Astrocyte of the spinal cord (primary cell): ENCODE measurements around the gene PPP1R8.
"Not testable (repeated sequence)": the region's sequence is repeated elsewhere in the genome, so short reads cannot be mapped to it uniquely, and the experiment has no call there.

ENCODE experiments used
- DNase-seq: peaks from one replicate; pipeline ENCODE4 v3.0.0; 2011; ENCODE audit warnings: low read depth, low spot score
- H3K4me3 ChIP-seq: 2 replicates; pipeline ENCODE4 v1.5.1; 2011; ENCODE audit warnings: low read depth, mild to moderate bottlenecking, low read length, moderate library complexity
- CTCF ChIP-seq: IDR thresholded peaks from 2 replicates; pipeline ENCODE4 v1.5.1; 2012; ENCODE audit warnings: low read depth, mild to moderate bottlenecking, low read length, inconsistent platforms
- in situ Hi-C: cut with HindIII; loops from 2 replicates; pipeline ENCODE4 v1.10.0; 2017; ENCODE audit warnings: low sequenced_read_pairs

PPP1R8 gene

GRCh38 chr1:27856561-27857343 is 26.2 kb downstream of the PPP1R8 start:
- DNase-seq, result no peak
- in situ Hi-C loops, result no loop called here
- no peak for TF ChIP-seq CTCF
- no peak overlapping the region for H3K4me3 ChIP-seq

GRCh38 chr1:27857552-27857951 is 27.0 kb downstream of the PPP1R8 start:
- in situ Hi-C loops, result not testable (repeated sequence)

GRCh38 chr1:27858072-27858948 is 27.7 kb downstream of the PPP1R8 start:
- TF ChIP-seq CTCF, result peak; percentile 99
- no peak overlapping the region for H3K4me3 ChIP-seq
- in situ Hi-C loops, result no loop called here
- DNase-seq, result peak; percentile 85

More at GRCh38 chr1:27857552-27857951, 27.0 kb downstream of the PPP1R8 start:
- H3K4me3 ChIP-seq, DNase-seq: not testable (repeated sequence)

- no peak for TF ChIP-seq CTCF
- no peak for DNase-seq
- in situ Hi-C loops, result no loop called here
- no peak overlapping the region for H3K4me3 ChIP-seq
Measured at GRCh38 chr1:27858949-27859576, 28.5 kb downstream of the PPP1R8 start.

GRCh38 chr1:27861436-27861835 is 30.9 kb downstream of the PPP1R8 start:
- DNase-seq, result no peak
- no peak for TF ChIP-seq CTCF
- in situ Hi-C loops, result no loop called here
- H3K4me3 ChIP-seq, result no peak overlapping the region

- no peak for TF ChIP-seq CTCF
Measured at GRCh38 chr1:27862004-27862403, 31.4 kb downstream of the PPP1R8 start.

More at GRCh38 chr1:27862004-27862403, 31.4 kb downstream of the PPP1R8 start:
- no peak for DNase-seq
- in situ Hi-C loops, result no loop called here
- no peak overlapping the region for H3K4me3 ChIP-seq
